NCI-H345 treated with DMSO at 0.1 percent for 48 hours (cell line): ENCODE results near the gene SUSD4.

Experiments
- DNase-seq: peaks from one replicate; lab custom pipeline; 2025; ENCODE audit not compliant: unreplicated experiment; lab: John Stamatoyannopoulos, UW

SUSD4 gene

GRCh38 chr1:223197923-223198627 is 165.9 kb downstream of the SUSD4 start:
- DNase-seq = no peak

- DNase-seq = no peak
Measured at GRCh38 chr1:223189903-223190724, 173.9 kb downstream of the SUSD4 start.

- DNase-seq = no peak
Measured at GRCh38 chr1:223189525-223189902, 174.5 kb downstream of the SUSD4 start.

- DNase-seq = no peak
Measured at GRCh38 chr1:223188618-223189356, 175.2 kb downstream of the SUSD4 start.

GRCh38 chr1:223186800-223187199 is 177.2 kb downstream of the SUSD4 start:
- no peak for DNase-seq

GRCh38 chr1:223183268-223183862 is 180.6 kb downstream of the SUSD4 start:
- DNase-seq = no peak

- peak; percentile 20 for DNase-seq
Measured at GRCh38 chr1:223180731-223181321, 183.2 kb downstream of the SUSD4 start.

GRCh38 chr1:223179786-223180185 is 184.2 kb downstream of the SUSD4 start:
- no peak for DNase-seq

GRCh38 chr1:223179280-223179679 is 184.7 kb downstream of the SUSD4 start:
- no peak for DNase-seq

- no peak for DNase-seq
Measured at GRCh38 chr1:223177681-223178080, 186.3 kb downstream of the SUSD4 start.

GRCh38 chr1:223176437-223176836 is 187.5 kb downstream of the SUSD4 start:
- no peak for DNase-seq

- no peak for DNase-seq
Measured at GRCh38 chr1:223175633-223176032, 188.3 kb downstream of the SUSD4 start.

- DNase-seq = no peak
Measured at GRCh38 chr1:223175032-223175431, 188.9 kb downstream of the SUSD4 start.
